HG02884 (cell line): ENCODE measurements around the gene CACNA1D.
"Not testable (repeated sequence)": the region's sequence is repeated elsewhere in the genome, so short reads cannot be mapped to it uniquely, and the experiment has no call there.

Experiments used
- ATAC-seq: cut with Tn5 transposase; IDR thresholded peaks from one replicate; pipeline ENCODE4 v1.9.1; 2021; ENCODE audit warnings: mild to moderate bottlenecking, moderate library complexity; ENCODE audit not compliant: unreplicated experiment

Gene CACNA1D

DNA sequence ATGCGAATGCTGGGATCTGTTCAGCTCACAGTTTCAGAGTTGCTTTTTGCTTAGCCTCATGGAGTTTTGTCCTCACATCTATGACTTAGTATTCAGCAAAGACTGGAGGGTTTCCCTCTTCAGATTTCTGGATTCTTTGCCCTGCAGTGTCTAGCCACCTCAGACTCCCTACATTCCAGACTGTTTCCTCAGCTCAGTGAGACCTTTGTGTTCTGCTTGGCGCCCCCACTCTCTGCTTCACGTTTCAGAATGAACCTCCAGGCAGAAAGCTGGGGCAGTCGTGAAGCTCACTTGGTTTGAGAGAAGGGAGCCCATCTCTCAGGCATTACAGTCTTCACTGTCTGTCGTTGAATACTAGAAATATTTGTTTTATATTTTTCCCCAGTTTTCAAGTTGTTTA is 118.1 kb downstream of the CACNA1D start:
- no peak for ATAC-seq

- ATAC-seq = no peak
These were observed 118.7 kb downstream of the CACNA1D start for GRCh38 chr3:53613125-53613524.

DNA sequence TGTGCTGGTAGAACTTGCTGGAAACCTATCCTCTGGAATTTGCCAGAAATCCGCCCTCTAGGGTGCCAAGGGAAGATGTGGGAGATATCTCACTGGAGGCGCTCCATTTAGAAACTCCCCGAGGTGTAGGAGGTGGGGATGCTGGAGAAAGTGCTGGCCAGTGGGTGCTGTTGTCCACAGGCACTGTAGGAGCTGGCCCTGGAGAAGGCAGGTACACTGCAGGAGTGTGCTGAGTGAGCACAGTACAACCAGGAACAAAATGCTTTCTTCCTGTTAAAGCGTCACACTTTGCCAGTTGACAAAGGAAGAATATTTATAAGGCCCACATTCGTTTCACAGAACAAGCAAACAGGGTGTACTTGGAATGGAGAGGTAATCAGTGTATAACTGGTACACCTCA is 119.9 kb downstream of the CACNA1D start:
- no peak for ATAC-seq

GRCh38 chr3:53616321-53616720 is 121.9 kb downstream of the CACNA1D start:
- no peak for ATAC-seq

DNA sequence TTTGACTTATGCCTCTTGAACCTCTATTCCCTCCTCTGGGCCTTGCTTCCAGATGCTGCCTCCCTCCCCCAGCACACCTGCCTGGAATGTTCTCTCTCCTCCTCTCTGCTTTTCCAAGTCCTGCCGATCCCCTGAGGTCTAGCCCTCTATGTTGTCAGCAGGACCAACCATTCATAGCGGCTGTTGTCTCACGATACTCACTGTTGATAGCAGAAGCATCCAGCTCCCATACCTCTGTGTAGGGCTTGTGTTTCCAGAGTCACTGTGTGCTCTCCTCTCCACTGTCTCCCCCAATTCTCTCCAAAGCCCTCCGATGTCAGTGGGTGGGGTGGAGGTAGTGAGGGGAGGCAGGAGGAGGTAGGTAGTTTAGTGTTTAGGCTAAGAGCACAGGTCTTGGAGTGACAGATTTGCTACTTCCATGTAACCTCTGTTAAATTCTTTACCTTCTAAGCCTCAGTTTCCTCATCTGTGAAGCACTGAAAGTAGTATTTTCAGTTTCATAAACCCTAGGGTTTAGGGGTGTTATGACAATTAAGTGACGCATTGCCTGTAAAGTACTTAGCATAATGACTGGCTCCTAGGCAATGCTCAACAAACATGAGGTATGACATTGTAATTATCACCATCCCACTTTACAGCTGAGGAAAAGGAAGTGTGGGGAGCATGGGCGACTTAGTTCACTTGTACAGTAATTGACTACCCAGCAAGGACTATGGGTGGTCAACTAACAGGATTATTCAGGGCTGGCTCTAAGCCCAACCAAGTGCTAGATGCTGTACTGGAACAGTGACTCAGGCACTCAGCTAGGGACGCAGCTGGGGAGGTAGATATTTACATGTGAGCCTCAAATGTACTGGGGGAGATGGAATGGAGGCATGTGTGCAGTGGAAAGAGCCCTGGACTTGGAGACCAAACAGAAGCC is 122.8 kb downstream of the CACNA1D start:
- ATAC-seq = no peak

GRCh38 chr3:53617893-53618523 is 123.6 kb downstream of the CACNA1D start:
- no peak for ATAC-seq

DNA sequence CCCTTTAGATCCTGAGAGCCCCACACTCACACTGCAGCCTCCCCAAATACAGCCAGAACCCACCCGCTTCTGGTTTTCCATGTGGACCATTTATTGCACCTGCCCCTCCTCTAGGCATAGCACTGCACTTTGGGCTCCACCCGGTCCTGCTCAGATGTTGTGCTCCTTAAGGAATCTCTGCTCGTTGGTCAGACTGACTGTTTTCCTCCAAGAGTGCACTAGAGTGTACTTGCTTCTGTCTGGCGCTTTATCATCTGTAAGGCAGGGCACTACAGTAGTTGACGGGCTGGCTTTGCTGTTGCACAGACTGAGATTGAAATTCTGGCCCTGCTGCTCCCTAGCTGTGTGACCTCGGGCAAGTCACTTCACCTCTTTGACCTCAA is 124.1 kb downstream of the CACNA1D start:
- no peak for ATAC-seq

DNA sequence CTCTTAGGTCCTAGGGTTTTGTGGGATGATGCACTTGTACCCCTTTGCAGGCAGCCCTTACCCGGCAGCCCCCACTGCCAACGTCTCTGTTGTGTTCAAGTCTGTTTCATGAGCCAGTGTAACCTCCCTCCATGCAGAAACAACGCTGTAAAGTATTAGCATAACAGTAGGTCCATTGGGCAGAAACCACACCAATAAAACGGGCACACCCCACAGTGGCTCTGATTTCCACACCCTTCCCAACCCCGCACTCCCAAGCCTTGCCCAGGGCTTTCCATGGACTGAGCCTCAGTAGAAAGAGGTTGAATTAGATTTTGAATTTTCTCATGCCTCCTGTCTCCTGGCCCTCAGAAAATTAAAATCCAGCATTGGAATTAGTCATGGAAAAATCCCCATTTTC is 124.5 kb downstream of the CACNA1D start:
- no peak for ATAC-seq

GRCh38 chr3:53624061-53624857 is 129.8 kb downstream of the CACNA1D start:
- no peak for ATAC-seq

DNA sequence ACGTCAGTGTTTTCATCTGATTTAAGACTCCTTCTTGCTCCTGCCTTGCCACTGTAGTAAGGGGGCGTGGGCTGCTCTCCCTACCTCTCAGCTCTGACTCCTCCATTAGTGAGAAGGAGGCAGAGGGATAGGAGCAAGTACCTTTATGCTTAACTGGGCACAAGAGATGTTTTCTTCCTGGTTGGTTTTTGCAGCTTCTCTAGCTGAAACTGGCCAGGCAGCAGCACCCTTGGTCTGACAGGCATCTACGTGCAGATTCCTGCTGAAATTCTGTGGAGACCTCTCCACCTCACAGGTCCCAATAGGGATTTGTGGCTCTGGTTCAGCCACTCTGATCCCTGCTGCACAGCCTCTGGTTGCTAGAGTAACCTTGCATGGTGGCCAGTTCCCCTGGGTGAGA is 132.5 kb downstream of the CACNA1D start:
- no peak for ATAC-seq

DNA sequence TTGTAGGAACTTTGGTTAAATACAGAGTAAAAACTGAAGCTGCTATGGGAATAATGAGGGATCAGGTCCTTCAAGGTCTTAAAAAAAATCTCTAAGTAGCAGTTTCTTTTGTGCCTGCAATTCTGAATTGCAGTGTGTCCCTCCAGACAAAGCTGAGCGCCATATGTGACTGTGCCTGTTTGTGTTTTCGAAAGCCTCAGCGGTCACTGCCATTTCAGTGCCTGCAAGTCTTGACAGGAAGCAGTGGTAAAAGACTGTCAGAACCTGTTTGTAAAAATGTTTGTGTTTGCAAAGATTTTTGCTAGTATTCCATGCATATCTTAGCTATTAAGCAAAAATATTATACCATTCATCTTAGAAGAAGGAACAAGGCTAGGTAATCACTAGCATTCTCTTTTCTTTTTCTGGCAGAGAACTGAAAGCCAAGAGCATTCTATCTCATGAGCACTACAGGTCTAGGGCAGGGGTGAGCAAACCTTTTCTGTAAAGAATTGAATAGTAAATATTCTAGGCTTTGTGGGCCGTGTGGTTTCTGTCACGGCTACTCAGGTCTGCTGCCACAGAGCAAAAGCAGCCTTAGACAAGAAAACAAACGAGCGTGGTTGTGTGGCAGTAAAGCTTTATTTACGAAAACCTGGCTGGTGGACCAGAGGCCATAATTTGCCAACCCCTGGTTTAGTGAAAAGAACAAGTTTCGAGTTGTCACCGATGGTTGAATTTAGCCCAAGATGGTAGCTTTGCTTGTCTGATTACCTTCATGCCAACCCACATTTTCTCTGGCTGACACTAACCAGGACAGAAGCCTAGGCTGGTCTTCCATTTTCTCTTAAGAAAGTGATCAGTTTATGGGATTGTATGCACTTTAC is 134.4 kb downstream of the CACNA1D start:
- no peak for ATAC-seq

GRCh38 chr3:53629402-53629723 is 135.0 kb downstream of the CACNA1D start:
- ATAC-seq = no peak

GRCh38 chr3:53630547-53630946 is 136.1 kb downstream of the CACNA1D start:
- no peak for ATAC-seq

DNA sequence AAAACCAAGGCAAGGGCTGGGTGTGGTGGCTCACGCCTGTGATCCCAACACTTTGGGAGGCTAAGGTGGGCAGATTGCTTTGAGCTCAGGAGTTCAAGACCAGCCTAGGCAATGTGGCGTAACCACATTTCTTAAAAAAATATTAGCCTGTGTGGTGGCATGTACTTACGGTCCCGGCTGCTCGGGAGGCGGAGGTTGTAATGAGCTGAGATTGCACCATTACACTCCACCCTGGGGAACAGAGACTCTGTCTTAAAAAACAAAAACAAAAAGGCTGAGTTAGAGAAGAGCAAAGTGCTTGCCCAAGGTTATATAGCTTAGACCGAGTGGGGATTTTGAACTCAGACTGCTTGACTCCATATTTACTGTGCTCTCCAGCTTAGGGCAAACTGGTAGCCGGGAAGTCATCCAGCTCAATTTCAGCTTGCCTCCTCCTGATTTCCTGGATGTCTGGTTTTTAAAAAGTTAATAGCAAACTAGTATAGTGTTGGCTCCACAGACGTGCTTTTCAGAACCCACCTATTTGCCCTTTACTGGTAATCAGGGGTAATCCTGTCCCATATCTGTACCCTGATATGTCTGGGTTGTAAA is 138.9 kb downstream of the CACNA1D start:
- ATAC-seq = no peak

DNA sequence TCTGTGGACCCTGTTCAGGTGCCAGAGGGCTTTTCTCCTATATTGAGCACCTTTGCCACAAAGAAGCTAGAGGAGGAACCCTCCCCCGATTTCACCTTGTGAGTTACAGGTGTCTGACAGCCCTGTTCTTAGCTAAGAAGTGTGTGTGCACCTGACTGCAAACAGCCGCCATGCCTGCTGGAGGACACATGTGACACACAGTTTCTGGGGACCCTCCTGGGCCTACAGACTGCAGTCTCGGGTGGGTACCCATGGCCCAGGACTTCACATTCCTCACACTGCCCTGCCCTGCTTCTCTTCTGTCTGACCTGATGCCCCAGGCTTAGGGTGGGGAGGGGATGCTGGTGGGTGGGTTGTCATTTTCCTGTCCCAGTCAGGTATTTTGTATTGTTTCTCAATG is 140.6 kb downstream of the CACNA1D start:
- ATAC-seq = no peak

GRCh38 chr3:53638806-53639205 is 144.4 kb downstream of the CACNA1D start:
- ATAC-seq = not testable (repeated sequence)

DNA sequence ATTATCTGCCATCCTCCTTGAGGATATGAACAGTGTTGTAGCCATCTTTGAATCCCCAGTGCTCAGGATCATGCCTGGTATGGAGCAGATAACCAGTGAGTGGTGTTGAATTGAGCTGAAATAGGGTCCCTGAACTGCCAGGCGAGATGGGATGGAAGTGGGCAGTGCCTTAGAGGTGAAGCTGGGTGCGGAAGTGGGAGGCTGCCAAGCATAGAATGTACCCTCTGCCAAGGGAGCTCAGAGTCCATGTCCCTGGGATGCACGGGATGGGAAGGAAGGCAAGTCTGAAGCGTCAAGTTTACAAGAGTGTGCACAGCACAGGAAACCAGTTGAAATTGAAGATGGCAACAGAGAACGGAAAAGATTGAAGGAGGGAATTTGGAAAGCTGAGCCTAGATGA is 147.0 kb downstream of the CACNA1D start:
- no peak for ATAC-seq

DNA sequence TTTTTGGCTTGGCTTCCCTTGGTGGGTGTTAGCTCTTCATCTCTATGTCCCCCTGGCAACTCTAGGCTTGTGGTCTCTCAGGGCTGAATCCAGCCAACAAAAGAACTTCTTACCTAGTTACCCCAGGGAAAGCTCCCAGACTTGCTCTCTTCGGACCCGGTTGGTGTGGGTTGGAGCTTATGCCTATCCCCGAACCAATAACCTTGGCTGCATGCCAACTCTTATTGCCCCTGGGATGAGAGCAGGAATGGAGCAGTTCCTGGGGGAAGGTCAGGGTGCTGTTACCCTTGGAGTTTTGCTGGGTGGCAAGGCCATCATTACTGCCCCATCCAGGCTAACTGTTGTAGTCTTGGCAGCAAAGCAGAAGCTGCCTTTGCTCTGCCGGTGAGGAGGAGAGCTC is 147.8 kb downstream of the CACNA1D start:
- ATAC-seq = no peak

DNA sequence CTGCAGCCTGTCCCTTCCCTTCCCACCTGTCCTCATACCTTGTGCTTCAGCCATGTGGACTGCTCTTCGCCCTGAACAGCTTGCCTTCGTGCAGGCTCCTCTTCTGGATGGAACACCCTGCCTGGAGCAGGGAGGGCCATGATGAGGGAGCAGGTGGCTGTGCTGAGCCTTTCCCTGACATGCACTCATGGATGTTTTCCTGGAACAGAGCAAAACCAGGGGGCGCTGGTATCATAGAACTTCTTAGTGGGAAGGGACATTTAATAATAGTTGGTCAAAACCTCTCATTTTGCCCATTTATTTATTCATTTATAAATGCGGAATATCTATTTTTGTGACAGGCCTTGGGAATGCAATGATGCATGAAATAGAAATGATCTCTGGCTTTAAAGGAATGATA is 149.3 kb downstream of the CACNA1D start:
- ATAC-seq = no peak

DNA sequence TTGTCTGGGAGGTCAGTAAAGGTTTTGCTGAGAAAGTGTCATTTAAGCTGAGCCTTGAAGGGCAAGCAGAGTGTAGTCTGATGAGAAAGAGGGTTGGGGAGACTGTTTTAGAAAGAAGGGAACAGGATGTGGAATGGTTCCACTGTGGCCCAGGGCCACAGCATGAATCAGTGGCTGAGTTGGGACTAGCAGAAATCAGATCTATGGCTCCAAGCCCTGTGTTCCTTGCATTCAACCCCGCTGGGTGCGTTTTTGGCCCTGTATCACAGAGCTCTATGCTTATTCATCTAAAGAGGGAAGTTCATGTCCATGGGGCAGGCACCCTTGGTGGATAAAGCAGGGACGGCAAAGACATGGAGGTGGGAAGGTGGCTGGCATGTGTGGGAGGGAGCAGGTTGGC is 151.3 kb downstream of the CACNA1D start:
- ATAC-seq = no peak
